ENCODE results near the gene GDF10. TPM values are rescaled to one million over a fixed set of nuclear protein-coding genes. Genes with fewer than 3 reads are reported as not detected.

GDF10 gene
- total RNA-seq, 4 donors from 2014 or later: 0.35 TPM; not detected in 3

DNA sequence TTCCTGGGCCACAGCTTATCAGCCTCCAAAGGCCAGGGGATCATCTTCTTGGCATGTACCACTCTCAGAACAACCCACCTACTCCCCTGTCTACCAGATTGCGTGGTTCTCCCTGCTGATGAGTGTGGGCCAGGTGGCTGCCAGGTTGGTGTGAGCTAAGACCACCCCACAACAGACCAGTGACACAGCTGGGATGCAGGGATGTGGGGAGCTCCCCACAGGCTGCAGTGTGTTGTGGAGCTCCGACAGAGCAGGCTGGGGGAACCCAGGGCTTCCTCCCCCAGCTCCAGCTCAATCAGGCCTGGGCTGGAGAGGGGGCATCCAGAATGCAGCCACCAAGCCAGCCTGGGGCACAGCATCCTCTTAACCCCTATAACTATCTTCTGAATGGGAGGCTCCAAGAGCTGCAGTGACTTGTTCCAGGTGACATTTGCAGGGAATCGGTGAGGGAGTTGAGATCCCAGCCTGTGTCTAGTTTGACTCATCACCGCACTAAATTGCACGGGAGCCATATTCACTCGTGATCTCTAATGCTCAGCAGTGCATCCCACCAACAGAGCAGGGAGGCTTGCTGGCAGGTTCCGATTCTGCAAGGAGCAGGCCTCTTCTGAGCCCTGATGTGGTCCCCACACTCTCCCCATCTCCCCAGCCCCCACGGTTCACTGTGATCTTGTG lies 21.7 kb downstream of the GDF10 start:
- H3K9me3 ChIP-seq: no peaks in the 10 kb centered on the region
- DNase-seq: no peak
- no peaks in the 10 kb centered on the region for H3K27me3 ChIP-seq
- H3K36me3 ChIP-seq: no peaks in the 10 kb centered on the region
- no peak overlapping the region for H3K27ac ChIP-seq
- H3K4me1 ChIP-seq: no peaks in the 10 kb centered on the region
- TF ChIP-seq, protein P1, sequence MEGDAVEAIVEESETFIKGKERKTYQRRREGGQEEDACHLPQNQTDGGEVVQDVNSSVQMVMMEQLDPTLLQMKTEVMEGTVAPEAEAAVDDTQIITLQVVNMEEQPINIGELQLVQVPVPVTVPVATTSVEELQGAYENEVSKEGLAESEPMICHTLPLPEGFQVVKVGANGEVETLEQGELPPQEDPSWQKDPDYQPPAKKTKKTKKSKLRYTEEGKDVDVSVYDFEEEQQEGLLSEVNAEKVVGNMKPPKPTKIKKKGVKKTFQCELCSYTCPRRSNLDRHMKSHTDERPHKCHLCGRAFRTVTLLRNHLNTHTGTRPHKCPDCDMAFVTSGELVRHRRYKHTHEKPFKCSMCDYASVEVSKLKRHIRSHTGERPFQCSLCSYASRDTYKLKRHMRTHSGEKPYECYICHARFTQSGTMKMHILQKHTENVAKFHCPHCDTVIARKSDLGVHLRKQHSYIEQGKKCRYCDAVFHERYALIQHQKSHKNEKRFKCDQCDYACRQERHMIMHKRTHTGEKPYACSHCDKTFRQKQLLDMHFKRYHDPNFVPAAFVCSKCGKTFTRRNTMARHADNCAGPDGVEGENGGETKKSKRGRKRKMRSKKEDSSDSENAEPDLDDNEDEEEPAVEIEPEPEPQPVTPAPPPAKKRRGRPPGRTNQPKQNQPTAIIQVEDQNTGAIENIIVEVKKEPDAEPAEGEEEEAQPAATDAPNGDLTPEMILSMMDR (IDR thresholded peaks at IDR 0.05): no peak
- TF ChIP-seq POLR2A (IDR thresholded peaks at IDR 0.05): no peak
- no peak overlapping the region for H3K4me3 ChIP-seq

- TF ChIP-seq POLR2A (IDR thresholded peaks at IDR 0.05): no peak
- TF ChIP-seq, protein P1 (IDR thresholded peaks at IDR 0.05): no peak
- H3K36me3 ChIP-seq: no peaks in the 10 kb centered on the region
- H3K27ac ChIP-seq: no peak within 1 kb of the TSS
- no peaks in the 10 kb centered on the region for H3K27me3 ChIP-seq
- no peak within 1 kb of the TSS for H3K4me3 ChIP-seq
- no peaks in the 10 kb centered on the region for H3K4me1 ChIP-seq
- H3K9me3 ChIP-seq: no peaks in the 10 kb centered on the region
- DNase-seq: no peak
Measured at GRCh38 chr10:47322300-47323061, 22.5 kb downstream of the GDF10 start, which contains the start of gene GDF2. TSS of gene GDF2 (plus strand) at chr10:47322454. CDS start at chr10:47322669, 215 bp downstream.

DNA sequence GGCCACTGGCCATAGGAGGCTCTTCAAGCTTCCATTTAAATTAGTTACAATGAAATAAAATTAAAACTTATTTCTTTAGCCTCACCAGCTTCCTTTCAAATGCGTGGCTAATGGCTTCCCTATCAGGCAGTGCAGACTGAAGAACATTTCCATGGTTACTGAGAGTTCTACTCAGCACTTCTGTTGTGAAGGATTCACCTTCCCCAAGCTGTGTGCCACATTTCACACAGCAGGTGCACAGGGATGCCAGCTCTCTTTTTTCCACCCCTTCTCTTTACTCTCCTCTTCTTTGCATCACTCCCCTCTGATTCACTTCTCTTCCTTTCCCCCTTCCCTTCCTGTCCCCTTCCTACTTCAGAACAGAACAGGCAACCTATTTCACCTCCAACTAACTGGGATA lies 23.1 kb downstream of the GDF10 start:
- DNase-seq: no peak
- no peak for TF ChIP-seq POLR2A (IDR thresholded peaks at IDR 0.05)
- TF ChIP-seq, protein P1 (IDR thresholded peaks at IDR 0.05): no peak
- H3K27me3 ChIP-seq: no peaks in the 10 kb centered on the region
- H3K36me3 ChIP-seq: no peaks in the 10 kb centered on the region
- H3K4me1 ChIP-seq: no peaks in the 10 kb centered on the region
- no peak overlapping the region for H3K27ac ChIP-seq
- no peaks in the 10 kb centered on the region for H3K9me3 ChIP-seq
- H3K4me3 ChIP-seq: no peak overlapping the region

DNA sequence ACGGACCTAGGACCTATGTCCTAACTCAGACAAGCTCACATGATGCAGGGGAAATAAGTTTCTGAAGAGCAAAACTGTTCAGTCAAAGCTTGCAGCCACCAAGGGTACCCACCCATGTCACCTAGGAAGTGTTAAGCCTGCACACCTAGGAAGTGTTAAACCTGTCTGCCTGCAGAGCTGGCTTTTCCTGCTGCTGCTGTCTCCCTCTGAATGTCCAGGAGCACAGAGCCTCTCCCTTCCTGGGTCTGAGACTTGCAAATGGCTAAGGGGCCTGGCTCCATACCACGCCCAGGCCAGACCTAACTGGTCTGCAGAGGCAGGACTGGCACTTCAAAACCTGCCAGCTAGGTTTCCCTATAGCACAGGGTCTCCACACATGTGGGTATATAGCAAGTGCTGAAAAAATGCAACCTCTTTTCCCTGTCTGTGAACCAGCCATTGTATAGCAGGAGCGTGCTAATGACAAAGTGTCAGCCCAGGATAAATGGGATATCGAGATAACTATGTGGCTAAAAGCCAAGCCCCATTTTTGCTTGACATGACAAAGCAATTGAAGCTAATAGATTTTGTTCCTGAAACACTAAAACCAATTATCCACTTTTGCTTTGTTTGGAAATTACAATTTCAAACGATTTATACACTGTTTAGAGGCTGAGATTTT lies 23.8 kb downstream of the GDF10 start:
- Histone ChIP-seq H3K27ac (no peak overlapping the region), H3K27me3 (no peaks in the 10 kb centered on the region), H3K9me3 (no peaks in the 10 kb centered on the region), H3K36me3 (no peaks in the 10 kb centered on the region), H3K4me3 (no peak overlapping the region), H3K4me1 (no peaks in the 10 kb centered on the region)
- DNase-seq: no peak
- no peak for TF ChIP-seq POLR2A (IDR thresholded peaks at IDR 0.05)
- TF ChIP-seq, protein P1 (IDR thresholded peaks at IDR 0.05): no peak

DNA sequence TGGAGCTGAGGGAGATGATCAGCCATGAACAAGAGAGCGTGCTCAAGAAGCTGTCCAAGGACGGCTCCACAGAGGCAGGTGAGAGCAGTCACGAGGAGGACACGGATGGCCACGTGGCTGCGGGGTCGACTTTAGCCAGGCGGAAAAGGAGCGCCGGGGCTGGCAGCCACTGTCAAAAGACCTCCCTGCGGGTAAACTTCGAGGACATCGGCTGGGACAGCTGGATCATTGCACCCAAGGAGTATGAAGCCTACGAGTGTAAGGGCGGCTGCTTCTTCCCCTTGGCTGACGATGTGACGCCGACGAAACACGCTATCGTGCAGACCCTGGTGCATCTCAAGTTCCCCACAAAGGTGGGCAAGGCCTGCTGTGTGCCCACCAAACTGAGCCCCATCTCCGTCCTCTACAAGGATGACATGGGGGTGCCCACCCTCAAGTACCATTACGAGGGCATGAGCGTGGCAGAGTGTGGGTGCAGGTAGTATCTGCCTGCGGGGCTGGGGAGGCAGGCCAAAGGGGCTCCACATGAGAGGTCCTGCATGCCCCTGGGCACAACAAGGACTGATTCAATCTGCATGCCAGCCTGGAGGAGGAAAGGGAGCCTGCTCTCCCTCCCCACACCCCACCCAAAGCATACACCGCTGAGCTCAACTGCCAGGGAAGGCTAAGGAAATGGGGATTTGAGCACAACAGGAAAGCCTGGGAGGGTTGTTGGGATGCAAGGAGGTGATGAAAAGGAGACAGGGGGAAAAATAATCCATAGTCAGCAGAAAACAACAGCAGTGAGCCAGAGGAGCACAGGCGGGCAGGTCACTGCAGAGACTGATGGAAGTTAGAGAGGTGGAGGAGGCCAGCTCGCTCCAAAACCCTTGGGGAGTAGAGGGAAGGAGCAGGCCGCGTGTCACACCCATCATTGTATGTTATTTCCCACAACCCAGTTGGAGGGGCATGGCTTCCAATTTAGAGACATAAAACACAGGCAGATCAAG lies 25.6 kb downstream of the GDF10 start:
- Histone ChIP-seq H3K27me3 (no peaks in the 10 kb centered on the region), H3K27ac (no peak overlapping the region), H3K9me3 (no peaks in the 10 kb centered on the region), H3K4me1 (peaks cover 0 to 9% (median 0%) of the 10 kb centered on the region in 4 donors), H3K36me3 (no peaks in the 10 kb centered on the region), H3K4me3 (no peak overlapping the region)
- DNase-seq: no peak
- no peak for TF ChIP-seq POLR2A (IDR thresholded peaks at IDR 0.05)
- TF ChIP-seq, protein P1 (IDR thresholded peaks at IDR 0.05): no peak
